Astrocyte of the spinal cord (primary cell): ENCODE measurements around the gene PLEKHA4.

Experiments used
- DNase-seq: peaks from one replicate; pipeline ENCODE4 v3.0.0; 2011; ENCODE audit warnings: low read depth, low spot score
- H3K4me3 ChIP-seq: 2 replicates; pipeline ENCODE4 v1.5.1; 2011; ENCODE audit warnings: low read depth, mild to moderate bottlenecking, low read length, moderate library complexity
- in situ Hi-C: cut with HindIII; loops from 2 replicates; pipeline ENCODE4 v1.10.0; 2017; ENCODE audit warnings: low sequenced_read_pairs
- TF ChIP-seq, protein P1 (sequence below): IDR thresholded peaks from 2 replicates; pipeline ENCODE4 v1.5.1; 2012; ENCODE audit warnings: low read depth, mild to moderate bottlenecking, low read length, inconsistent platforms

The PLEKHA4 gene

GRCh38 chr19:48815870-48816501 lies 52.4 kb downstream of the PLEKHA4 start:
- in situ Hi-C loops: no loop called here
- H3K4me3 ChIP-seq: no peak overlapping the region
- DNase-seq: no peak
- TF ChIP-seq, protein P1, sequence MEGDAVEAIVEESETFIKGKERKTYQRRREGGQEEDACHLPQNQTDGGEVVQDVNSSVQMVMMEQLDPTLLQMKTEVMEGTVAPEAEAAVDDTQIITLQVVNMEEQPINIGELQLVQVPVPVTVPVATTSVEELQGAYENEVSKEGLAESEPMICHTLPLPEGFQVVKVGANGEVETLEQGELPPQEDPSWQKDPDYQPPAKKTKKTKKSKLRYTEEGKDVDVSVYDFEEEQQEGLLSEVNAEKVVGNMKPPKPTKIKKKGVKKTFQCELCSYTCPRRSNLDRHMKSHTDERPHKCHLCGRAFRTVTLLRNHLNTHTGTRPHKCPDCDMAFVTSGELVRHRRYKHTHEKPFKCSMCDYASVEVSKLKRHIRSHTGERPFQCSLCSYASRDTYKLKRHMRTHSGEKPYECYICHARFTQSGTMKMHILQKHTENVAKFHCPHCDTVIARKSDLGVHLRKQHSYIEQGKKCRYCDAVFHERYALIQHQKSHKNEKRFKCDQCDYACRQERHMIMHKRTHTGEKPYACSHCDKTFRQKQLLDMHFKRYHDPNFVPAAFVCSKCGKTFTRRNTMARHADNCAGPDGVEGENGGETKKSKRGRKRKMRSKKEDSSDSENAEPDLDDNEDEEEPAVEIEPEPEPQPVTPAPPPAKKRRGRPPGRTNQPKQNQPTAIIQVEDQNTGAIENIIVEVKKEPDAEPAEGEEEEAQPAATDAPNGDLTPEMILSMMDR: no peak

- no peak for DNase-seq
- in situ Hi-C loops: no loop called here
- H3K4me3 ChIP-seq: no peak overlapping the region
- TF ChIP-seq, protein P1: no peak
Measured at GRCh38 chr19:48814895-48815294, 53.5 kb downstream of the PLEKHA4 start.

DNA sequence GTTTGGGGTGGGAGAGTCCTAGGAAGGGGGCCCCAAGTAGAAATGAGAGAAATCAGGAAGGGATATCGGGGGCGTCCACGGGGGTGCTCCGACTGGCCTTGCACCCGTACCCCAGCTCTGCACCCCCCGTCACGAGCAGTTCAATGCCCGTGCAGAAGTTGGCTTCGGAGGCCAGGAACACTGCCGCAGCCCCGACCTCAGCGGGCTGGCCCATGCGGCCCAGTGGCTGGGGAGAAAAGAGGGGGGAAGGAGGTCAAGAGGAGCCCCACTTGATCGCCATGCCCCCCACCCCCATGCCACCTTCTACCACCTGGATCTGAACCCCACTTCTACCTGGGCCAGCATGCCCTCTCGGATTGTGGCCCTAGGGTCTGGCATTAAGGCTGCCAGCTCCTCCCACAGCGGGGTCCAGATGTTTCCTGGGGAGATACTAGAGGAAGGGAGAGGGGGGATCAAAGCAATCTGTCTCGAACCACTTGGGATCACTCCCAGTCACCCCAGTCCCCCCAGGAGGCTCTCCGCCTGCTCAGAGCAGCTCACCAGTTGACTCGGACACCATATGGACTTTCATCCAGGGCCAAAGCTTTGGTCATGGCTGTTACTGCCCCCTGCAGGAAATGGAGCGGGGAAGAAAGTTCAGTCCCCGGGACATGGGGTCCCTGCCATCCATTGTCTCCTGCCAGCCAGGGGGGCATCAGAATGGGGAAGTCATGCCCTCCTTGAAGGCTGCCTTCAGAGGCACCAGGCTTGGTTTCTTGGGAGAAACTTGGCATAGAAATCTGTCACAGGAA lies 55.1 kb downstream of the PLEKHA4 start:
- no peak overlapping the region for H3K4me3 ChIP-seq
- in situ Hi-C loops: no loop called here
- no peak for DNase-seq
- TF ChIP-seq, protein P1: no peak

DNA sequence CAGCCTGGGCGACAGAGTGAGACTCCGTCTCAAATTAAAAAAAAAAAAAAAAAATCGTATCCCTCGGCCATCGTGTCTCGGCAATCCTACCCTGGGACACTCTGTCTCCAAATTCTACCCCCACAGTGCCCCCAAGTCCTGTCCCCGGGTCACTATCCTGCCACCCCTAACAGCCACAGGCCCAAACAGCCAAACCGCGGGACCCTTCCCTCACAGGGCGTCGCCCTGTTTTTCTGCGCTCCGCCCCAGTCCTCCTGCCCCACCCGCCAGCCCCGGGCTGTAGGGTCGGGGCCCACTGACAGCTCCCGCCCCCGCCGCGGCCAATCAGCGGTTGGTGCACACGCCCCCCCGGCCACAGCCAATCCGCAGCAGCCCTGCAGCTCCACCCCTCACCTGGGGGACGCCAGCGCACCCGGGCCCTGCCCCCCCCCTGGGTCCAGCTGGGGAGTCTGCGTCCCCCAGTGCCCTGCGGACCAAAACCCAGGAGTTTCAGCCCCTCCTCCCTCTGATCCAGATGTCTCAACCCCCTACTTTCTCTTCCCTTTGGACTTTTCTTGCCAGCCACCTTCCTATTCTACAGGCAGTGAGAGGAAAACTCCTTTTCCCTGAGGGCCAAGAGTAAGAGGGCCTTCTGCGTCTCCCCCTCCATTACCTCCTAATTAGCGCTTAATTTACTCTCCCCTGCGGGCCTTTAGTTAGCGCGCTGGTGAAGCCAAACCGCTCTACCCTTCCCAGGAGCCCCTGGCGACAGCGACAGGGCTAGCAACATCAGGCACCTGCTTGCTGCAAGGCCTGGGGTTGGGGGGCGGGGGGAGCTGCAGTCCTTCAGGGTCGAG lies 56.1 kb downstream of the PLEKHA4 start:
- TF ChIP-seq, protein P1: no peak
- DNase-seq: peak; percentile 59
- in situ Hi-C loops: no loop called here
- H3K4me3 ChIP-seq: peak overlapping the region; percentile 72

- DNase-seq: no peak
- peak overlapping the region; percentile 72 for H3K4me3 ChIP-seq
- in situ Hi-C loops: no loop called here
- TF ChIP-seq, protein P1: no peak
Measured at GRCh38 chr19:48810151-48810550, 58.3 kb downstream of the PLEKHA4 start.

GRCh38 chr19:48807590-48808308 lies 60.7 kb downstream of the PLEKHA4 start:
- TF ChIP-seq, protein P1: no peak
- in situ Hi-C loops: no loop called here
- H3K4me3 ChIP-seq: no peak overlapping the region
- no peak for DNase-seq
